RWPE1 (cell line): Measurements from ENCODE around the gene UBE2L3.
A peak's percentile ranks its signal among the peaks of the same experiment; 100 is the strongest.
"Not testable (repeated sequence)": the region's sequence is repeated elsewhere in the genome, so short reads cannot be mapped to it uniquely, and the experiment has no call there.

Source experiments
- CTCF ChIA-PET: fragments of 350-600 bp; sonication (Branson Sonifier 250); formaldehyde crosslinking; extraction: SDS; loops from one replicate; lab custom pipeline; 2021; lab: Yijun Ruan, JAX
- POLR2A ChIA-PET: fragments of 400-600 bp; formaldehyde crosslinking; extraction: SDS; loops from one replicate; lab custom pipeline; 2020; ENCODE audit warnings: antibody characterized with exemption; ENCODE audit not compliant: low non-redundant PET; lab: Yijun Ruan, JAX
- DNase-seq: peaks from one replicate; pipeline ENCODE4 v3.0.0; 2012; ENCODE audit warnings: low spot score
- H3K27ac ChIP-seq: fragments of 450-650 bp; 2 replicates; pipeline ENCODE4 v1.5.1; 2017
- TF ChIP-seq, protein P1 (sequence below): fragments of 450-650 bp; conservative IDR thresholded peaks from 2 replicates; pipeline ENCODE4 v1.5.1; 2017; ENCODE audit warnings: low read depth, mild to moderate bottlenecking

UBE2L3 gene

GRCh38 chr22:21605887-21606564 lies 38.5 kb downstream of the UBE2L3 start:
- TF ChIP-seq, protein P1, sequence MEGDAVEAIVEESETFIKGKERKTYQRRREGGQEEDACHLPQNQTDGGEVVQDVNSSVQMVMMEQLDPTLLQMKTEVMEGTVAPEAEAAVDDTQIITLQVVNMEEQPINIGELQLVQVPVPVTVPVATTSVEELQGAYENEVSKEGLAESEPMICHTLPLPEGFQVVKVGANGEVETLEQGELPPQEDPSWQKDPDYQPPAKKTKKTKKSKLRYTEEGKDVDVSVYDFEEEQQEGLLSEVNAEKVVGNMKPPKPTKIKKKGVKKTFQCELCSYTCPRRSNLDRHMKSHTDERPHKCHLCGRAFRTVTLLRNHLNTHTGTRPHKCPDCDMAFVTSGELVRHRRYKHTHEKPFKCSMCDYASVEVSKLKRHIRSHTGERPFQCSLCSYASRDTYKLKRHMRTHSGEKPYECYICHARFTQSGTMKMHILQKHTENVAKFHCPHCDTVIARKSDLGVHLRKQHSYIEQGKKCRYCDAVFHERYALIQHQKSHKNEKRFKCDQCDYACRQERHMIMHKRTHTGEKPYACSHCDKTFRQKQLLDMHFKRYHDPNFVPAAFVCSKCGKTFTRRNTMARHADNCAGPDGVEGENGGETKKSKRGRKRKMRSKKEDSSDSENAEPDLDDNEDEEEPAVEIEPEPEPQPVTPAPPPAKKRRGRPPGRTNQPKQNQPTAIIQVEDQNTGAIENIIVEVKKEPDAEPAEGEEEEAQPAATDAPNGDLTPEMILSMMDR = no peak
- POLR2A ChIA-PET = no interaction called here
- peak overlapping the region; percentile 58; the same call in 1 of the 2 replicates for H3K27ac ChIP-seq
- no peak for DNase-seq
- CTCF ChIA-PET = interaction anchor here (0.7 kb wide), 1 partner anchor 19 kb away, joined by 4 read pairs; no protein-coding TSS in a partner anchor

GRCh38 chr22:21606775-21607174 lies 39.3 kb downstream of the UBE2L3 start:
- ChIA-PET CTCF (no interaction called here), POLR2A (no interaction called here)
- TF ChIP-seq, protein P1 = no peak
- DNase-seq = no peak
- H3K27ac ChIP-seq = peak overlapping the region; percentile 58; the same call in 1 of the 2 replicates

GRCh38 chr22:21609556-21610157 lies 42.1 kb downstream of the UBE2L3 start:
- not testable (repeated sequence) for DNase-seq

GRCh38 chr22:21611210-21611977 lies 43.9 kb downstream of the UBE2L3 start:
- peak overlapping the region; percentile 18; the same call in 1 of the 2 replicates for H3K27ac ChIP-seq
- ChIA-PET CTCF (no interaction called here), POLR2A (no interaction called here)
- TF ChIP-seq, protein P1 = no peak
- DNase-seq = no peak

More at GRCh38 chr22:21609556-21610157, 42.1 kb downstream of the UBE2L3 start:
- H3K27ac ChIP-seq, POLR2A ChIA-PET, CTCF ChIA-PET: not testable (repeated sequence)

- CTCF ChIA-PET = interaction anchor here (0.6 kb wide), 1 partner anchor 273 kb away, joined by 3 read pairs; no protein-coding TSS in a partner anchor
- POLR2A ChIA-PET = no interaction called here
- peak overlapping the region; percentile 11; the same call in 1 of the 2 replicates for H3K27ac ChIP-seq
- TF ChIP-seq, protein P1 = no peak
- no peak for DNase-seq
These were observed 45.3 kb downstream of the UBE2L3 start for GRCh38 chr22:21612858-21613257.

GRCh38 chr22:21613553-21614233 lies 46.2 kb downstream of the UBE2L3 start:
- POLR2A ChIA-PET = no interaction called here
- CTCF ChIA-PET = no interaction called here
- no peak for DNase-seq
- peak overlapping the region; percentile 22; the same call in 1 of the 2 replicates for H3K27ac ChIP-seq
- TF ChIP-seq, protein P1 = no peak
